ENCODE results near the gene FBLN1.
A peak's percentile ranks its signal among the peaks of the same experiment; 100 is the strongest.

The FBLN1 gene

GRCh38 chr22:45640291-45640940 is 137.7 kb downstream of the FBLN1 start:
- H3K27ac ChIP-seq, result no peak overlapping the region
- no peak overlapping the region for H3K4me2 ChIP-seq (ENCODE audit: low read length)
- no peaks in the 10 kb centered on the region for H3K79me2 ChIP-seq
- no peak overlapping the region for H2AFZ ChIP-seq
- no peak for TF ChIP-seq CTCF (IDR thresholded peaks at IDR 0.05)
- H3K4me1 ChIP-seq, result peaks cover 7% of the 10 kb centered on the region
- no peak overlapping the region for H3K4me3 ChIP-seq (ENCODE audit: low read depth, low read length)
- H3K27me3 ChIP-seq (ENCODE audit: control insufficient read depth, insufficient read depth, low read length), result no peaks in the 10 kb centered on the region
- no peaks in the 10 kb centered on the region for H3K36me3 ChIP-seq (ENCODE audit: control insufficient read depth, insufficient read depth, low read length)
- H3K9me3 ChIP-seq (ENCODE audit: control insufficient read depth, low read length), result no peaks in the 10 kb centered on the region
- H3K9ac ChIP-seq, result no peak overlapping the region

GRCh38 chr22:45640941-45641621 is 138.4 kb downstream of the FBLN1 start:
- Histone ChIP-seq H3K4me3 (ENCODE audit: low read depth, low read length) (no peak overlapping the region), H3K9me3 (ENCODE audit: control insufficient read depth, low read length) (no peaks in the 10 kb centered on the region), H3K9ac (no peak overlapping the region), H2AFZ (no peak overlapping the region), H3K4me2 (ENCODE audit: low read length) (no peak overlapping the region), H3K27me3 (ENCODE audit: control insufficient read depth, insufficient read depth, low read length) (no peaks in the 10 kb centered on the region), H3K36me3 (ENCODE audit: control insufficient read depth, insufficient read depth, low read length) (no peaks in the 10 kb centered on the region), H3K27ac (no peak overlapping the region), H3K79me2 (no peaks in the 10 kb centered on the region), H3K4me1 (peaks cover 7% of the 10 kb centered on the region)
- TF ChIP-seq CTCF (IDR thresholded peaks at IDR 0.05), result no peak

- Histone ChIP-seq H3K27ac (no peak overlapping the region), H3K4me3 (ENCODE audit: low read depth, low read length) (no peak overlapping the region), H3K9ac (no peak overlapping the region), H3K4me1 (peaks cover 7% of the 10 kb centered on the region), H3K36me3 (ENCODE audit: control insufficient read depth, insufficient read depth, low read length) (no peaks in the 10 kb centered on the region), H3K27me3 (ENCODE audit: control insufficient read depth, insufficient read depth, low read length) (no peaks in the 10 kb centered on the region), H3K4me2 (ENCODE audit: low read length) (peak overlapping the region; percentile 2), H3K79me2 (no peaks in the 10 kb centered on the region), H3K9me3 (ENCODE audit: control insufficient read depth, low read length) (no peaks in the 10 kb centered on the region), H2AFZ (no peak overlapping the region)
- TF ChIP-seq CTCF (IDR thresholded peaks at IDR 0.05), result no peak
Measured at GRCh38 chr22:45642986-45643385, 140.3 kb downstream of the FBLN1 start.

GRCh38 chr22:45644714-45645113 is 142.0 kb downstream of the FBLN1 start:
- H3K27ac ChIP-seq, result no peak overlapping the region
- H3K27me3 ChIP-seq (ENCODE audit: control insufficient read depth, insufficient read depth, low read length), result no peaks in the 10 kb centered on the region
- no peak overlapping the region for H3K9ac ChIP-seq
- no peaks in the 10 kb centered on the region for H3K36me3 ChIP-seq (ENCODE audit: control insufficient read depth, insufficient read depth, low read length)
- no peak overlapping the region for H3K4me2 ChIP-seq (ENCODE audit: low read length)
- H3K79me2 ChIP-seq, result no peaks in the 10 kb centered on the region
- no peaks in the 10 kb centered on the region for H3K9me3 ChIP-seq (ENCODE audit: control insufficient read depth, low read length)
- no peak overlapping the region for H3K4me3 ChIP-seq (ENCODE audit: low read depth, low read length)
- TF ChIP-seq CTCF (IDR thresholded peaks at IDR 0.05), result no peak
- H3K4me1 ChIP-seq, result peaks cover 7% of the 10 kb centered on the region
- H2AFZ ChIP-seq, result no peak overlapping the region

GRCh38 chr22:45645150-45645525 is 142.5 kb downstream of the FBLN1 start:
- no peak for TF ChIP-seq CTCF (IDR thresholded peaks at IDR 0.05)
- Histone ChIP-seq H3K27me3 (ENCODE audit: control insufficient read depth, insufficient read depth, low read length) (no peaks in the 10 kb centered on the region), H3K9me3 (ENCODE audit: control insufficient read depth, low read length) (no peaks in the 10 kb centered on the region), H3K27ac (no peak overlapping the region), H3K36me3 (ENCODE audit: control insufficient read depth, insufficient read depth, low read length) (no peaks in the 10 kb centered on the region), H3K9ac (no peak overlapping the region), H3K4me3 (ENCODE audit: low read depth, low read length) (no peak overlapping the region), H3K4me1 (peaks cover 7% of the 10 kb centered on the region), H3K79me2 (no peaks in the 10 kb centered on the region), H2AFZ (peak overlapping the region; percentile 17), H3K4me2 (ENCODE audit: low read length) (no peak overlapping the region)
